NOMO-1 treated with DMSO at 0.1 percent for 48 hours (cell line): ENCODE data around the gene OAF.
A peak's percentile ranks its signal among the peaks of the same experiment; 100 is the strongest.
"Not testable (repeated sequence)": the region's sequence is repeated elsewhere in the genome, so short reads cannot be mapped to it uniquely, and the experiment has no call there.

Source experiments
- DNase-seq: peaks from one replicate; lab custom pipeline; 2025; ENCODE audit not compliant: unreplicated experiment; lab: John Stamatoyannopoulos, UW

Gene OAF

GRCh38 chr11:120210626-120211521 lies at the start of gene OAF:
TSS of gene OAF (plus strand) at chr11:120211032. CDS start at chr11:120211280, 248 bp downstream.
- DNase-seq: peak; percentile 76

DNA sequence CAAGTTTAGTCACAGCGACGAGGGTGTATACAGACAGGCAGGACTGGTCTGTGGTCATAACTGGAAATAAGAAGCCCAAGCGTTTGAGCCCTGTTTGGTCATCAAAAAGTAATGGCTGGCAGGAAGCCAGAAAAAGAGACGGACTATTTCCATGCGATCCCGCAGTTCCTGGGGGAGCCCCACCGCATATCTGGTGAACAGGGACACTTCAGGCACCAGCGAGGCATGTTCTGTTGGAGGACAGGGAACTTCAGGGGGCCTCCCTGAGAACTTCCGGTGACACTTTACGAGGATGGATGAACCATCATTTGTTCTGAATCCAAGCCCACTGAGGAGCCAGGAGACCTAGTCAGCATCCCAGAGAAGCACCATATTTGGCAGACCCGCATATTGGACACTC lies 43.2 kb upstream of the OAF start:
- no peak for DNase-seq

- DNase-seq: no peak
Measured at GRCh38 chr11:120168108-120168959, 42.5 kb upstream of the OAF start.

- DNase-seq: peak; percentile 36
Measured at GRCh38 chr11:120168960-120169681, 41.7 kb upstream of the OAF start.

- no peak for DNase-seq
Measured at GRCh38 chr11:120169981-120170698, 40.7 kb upstream of the OAF start.

GRCh38 chr11:120170741-120171261 lies 40.0 kb upstream of the OAF start:
- no peak for DNase-seq

DNA sequence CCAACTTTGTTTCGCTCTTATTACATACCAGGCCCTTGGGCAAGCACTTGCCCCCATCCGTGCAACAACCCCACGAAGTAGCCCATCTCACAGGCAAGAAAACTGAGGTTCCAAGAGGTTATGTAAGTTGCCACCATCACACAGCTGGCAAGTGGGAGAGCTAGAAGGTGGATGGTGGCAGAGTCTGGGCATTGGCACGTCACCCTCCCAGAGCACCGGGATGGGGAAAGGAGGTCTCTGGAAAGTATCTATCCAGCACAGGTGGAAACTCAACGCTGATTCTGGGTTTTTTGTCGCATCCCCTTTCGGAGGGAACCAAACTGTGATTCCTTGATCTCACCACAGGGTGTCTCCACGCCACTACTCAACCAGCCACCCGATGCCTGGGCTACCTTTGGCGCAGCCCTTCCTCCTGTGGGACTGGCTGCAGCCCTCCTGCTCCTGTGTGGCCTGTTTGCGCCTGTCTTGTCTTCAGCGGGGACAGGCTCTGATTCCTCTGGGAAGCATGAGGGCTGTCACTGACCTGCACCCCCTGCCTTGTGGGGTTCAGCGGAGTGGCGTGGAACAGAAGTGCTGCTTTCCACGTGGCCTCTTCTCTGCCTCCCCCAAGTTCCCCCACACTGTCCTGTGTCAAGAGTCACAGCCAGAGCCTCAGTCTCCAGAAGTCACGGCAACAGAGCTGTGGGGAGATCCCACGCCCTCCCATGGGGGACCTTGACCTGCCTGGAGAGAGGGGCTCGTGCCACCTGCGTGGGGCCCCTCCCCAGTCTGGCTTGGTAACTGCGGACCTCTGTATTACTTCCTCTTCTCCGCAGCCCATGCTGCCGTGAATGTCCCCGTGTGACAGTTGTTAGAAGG lies 38.5 kb upstream of the OAF start:
- DNase-seq: peak; percentile 76

DNA sequence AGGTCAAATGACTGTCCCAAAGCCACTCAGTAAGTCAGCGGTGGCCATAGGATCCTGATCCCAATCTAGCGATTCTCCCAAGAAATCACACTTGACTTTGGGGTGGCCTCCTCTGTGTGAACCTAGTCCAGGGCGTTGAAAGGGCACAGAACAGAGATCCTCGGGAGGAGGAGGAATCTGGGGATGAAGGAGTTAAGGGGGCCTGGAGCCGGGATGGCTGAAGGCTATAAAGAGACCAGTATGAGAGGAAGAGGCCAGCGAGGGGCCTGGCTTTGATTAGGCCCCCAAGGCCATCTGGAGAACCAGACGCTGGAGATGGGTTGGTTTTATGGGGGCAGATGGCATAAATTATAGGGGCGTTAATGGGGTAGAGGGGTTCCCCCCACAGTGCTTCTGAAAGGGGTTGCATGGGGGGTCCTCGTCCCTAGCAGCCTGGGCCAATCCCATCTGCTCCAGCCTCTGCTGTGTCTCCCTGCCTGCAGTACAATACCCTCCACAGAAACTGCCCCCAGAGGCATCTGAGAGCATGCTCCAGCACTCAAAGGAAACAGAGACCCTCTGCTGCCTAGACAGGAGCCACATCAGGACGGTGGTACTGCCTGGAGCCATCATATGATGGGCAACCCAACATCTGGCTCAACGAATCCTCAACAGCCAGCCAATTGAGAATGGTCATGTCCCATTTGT lies 37.7 kb upstream of the OAF start:
- no peak for DNase-seq

GRCh38 chr11:120173807-120174206 lies 37.0 kb upstream of the OAF start:
- no peak for DNase-seq

DNA sequence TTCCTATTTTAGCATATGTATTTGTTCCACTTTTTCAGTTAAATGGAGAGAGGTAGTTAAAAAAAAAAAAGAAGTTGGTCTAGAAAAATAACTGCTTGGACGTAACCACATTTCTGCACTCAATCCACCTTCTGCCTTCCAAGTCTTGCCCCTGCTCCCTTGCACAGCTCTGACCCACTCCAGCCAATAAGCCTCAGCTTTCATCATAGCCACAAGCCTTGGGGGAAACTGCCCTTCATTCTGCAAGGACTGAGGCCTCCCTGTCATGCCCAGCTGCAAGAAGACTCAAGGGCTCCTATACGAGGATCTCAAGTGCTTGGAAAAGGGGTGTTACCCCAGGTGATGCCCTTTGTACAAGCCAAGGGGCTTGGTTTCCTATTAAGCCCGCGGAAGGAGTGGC lies 36.0 kb upstream of the OAF start:
- peak; percentile 39 for DNase-seq

- DNase-seq: no peak
Measured at GRCh38 chr11:120178561-120179056, 32.2 kb upstream of the OAF start.

GRCh38 chr11:120179057-120179672 lies 31.7 kb upstream of the OAF start:
- DNase-seq: no peak

- not testable (repeated sequence) for DNase-seq
Measured at GRCh38 chr11:120180063-120180462, 30.8 kb upstream of the OAF start.

- no peak for DNase-seq
Measured at GRCh38 chr11:120180551-120181232, 30.1 kb upstream of the OAF start.

- no peak for DNase-seq
Measured at GRCh38 chr11:120181376-120181975, 29.4 kb upstream of the OAF start.

DNA sequence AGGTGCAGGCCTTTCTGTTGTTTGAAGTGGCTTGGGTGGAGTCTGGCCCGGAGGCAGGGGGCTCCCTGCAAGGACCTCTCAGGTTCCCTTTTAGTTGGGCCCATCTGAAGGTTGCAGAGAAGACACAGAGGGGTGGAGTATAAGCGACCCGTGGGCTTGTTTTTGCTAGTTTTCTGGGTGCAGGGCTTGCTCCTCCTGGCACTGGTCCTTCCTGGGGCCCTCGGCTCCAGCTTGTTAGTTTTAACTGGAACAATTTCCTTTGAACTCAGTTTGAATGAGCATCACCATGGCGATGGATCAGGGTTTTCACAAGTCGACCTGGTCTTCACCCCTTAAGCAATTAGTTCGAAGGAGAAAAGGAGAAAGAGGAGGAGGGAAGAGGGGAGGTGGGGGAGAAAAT lies 28.5 kb upstream of the OAF start:
- no peak for DNase-seq

- DNase-seq: no peak
Measured at GRCh38 chr11:120182790-120183491, 27.9 kb upstream of the OAF start.
